ENCODE data around the gene DOCK8. TPM values are rescaled to one million over a fixed set of nuclear protein-coding genes. Genes with fewer than 3 reads are reported as not detected.

The DOCK8 gene
- total RNA-seq, 2 donors from 2014 or later: 5.9 to 10.9 TPM

- DNase-seq (no peak), ATAC-seq (no peak)
- H3K9me3 ChIP-seq: no peaks in the 10 kb centered on the region
- peaks cover 0 to 2% of the 10 kb centered on the region in 2 donors for H3K36me3 ChIP-seq (replicated peaks in 1 of 2; ENCODE audit: insufficient read depth in 1 of 2, low read depth in 2 of 2)
- H3K4me3 ChIP-seq: no peak overlapping the region
- no peak for TF ChIP-seq POLR2A (IDR thresholded peaks at IDR 0.05)
- TF ChIP-seq CTCF (IDR thresholded peaks at IDR 0.05): no peak
- WGBS, 2 donors: 44 to 100% methylated on average over 2 of the region's 2 CpGs
- no peaks in the 10 kb centered on the region for H3K27me3 ChIP-seq
- no peak overlapping the region for H3K27ac ChIP-seq
- intact Hi-C loops (cut with DNase I): no loop called here
- H3K4me1 ChIP-seq: no peaks in the 10 kb centered on the region
These were observed 235.4 kb downstream of the DOCK8 start for GRCh38 chr9:450057-450456.

- TF ChIP-seq CTCF (IDR thresholded peaks at IDR 0.05) (no peak), POLR2A (IDR thresholded peaks at IDR 0.05) (no peak)
- no peak for DNase-seq
- no peak overlapping the region for H3K4me3 ChIP-seq
- no peaks in the 10 kb centered on the region for H3K9me3 ChIP-seq
- peaks cover 0 to 2% of the 10 kb centered on the region in 2 donors for H3K36me3 ChIP-seq (replicated peaks in 1 of 2; ENCODE audit: insufficient read depth in 1 of 2, low read depth in 2 of 2)
- no peaks in the 10 kb centered on the region for H3K27me3 ChIP-seq
- intact Hi-C loops (cut with DNase I): no loop called here
- no peak overlapping the region for H3K27ac ChIP-seq
- H3K4me1 ChIP-seq: no peaks in the 10 kb centered on the region
- no peak for ATAC-seq
- WGBS, 2 donors: 81 to 83% methylated on average over 4 of the region's 4 CpGs
These were observed 235.9 kb downstream of the DOCK8 start for GRCh38 chr9:450561-450960.

- TF ChIP-seq CTCF (IDR thresholded peaks at IDR 0.05) (no peak), POLR2A (IDR thresholded peaks at IDR 0.05) (no peak)
- H3K4me3 ChIP-seq: no peak overlapping the region
- intact Hi-C loops (cut with DNase I): no loop called here
- H3K27ac ChIP-seq: no peak overlapping the region
- peaks cover 9% of the 10 kb centered on the region for H3K4me1 ChIP-seq
- WGBS, 2 donors: 94 to 96% methylated on average over 3 of the region's 3 CpGs
- H3K36me3 ChIP-seq (replicated peaks in 1 of 2; ENCODE audit: insufficient read depth in 1 of 2, low read depth in 2 of 2): peaks cover 0 to 2% of the 10 kb centered on the region in 2 donors
- no peak for DNase-seq
- no peak for ATAC-seq
- H3K9me3 ChIP-seq: no peaks in the 10 kb centered on the region
- H3K27me3 ChIP-seq: no peaks in the 10 kb centered on the region
These were observed 239.2 kb downstream of the DOCK8 start for GRCh38 chr9:453832-454231.

- peak overlapping the region in 2 of 4 donors; percentile 25 to 51 for H3K27ac ChIP-seq
- peak; percentile 38 to 64 (median 60) for DNase-seq
- intact Hi-C loops (cut with DNase I): no loop called here
These were observed 241.7 kb downstream of the DOCK8 start for GRCh38 chr9:456365-456764.

More at GRCh38 chr9:456365-456764, 241.7 kb downstream of the DOCK8 start:
- H3K4me3 ChIP-seq: no peak overlapping the region
- 58 to 64% methylated on average over 6 of the region's 6 CpGs for WGBS, 2 donors
- H3K36me3 ChIP-seq (replicated peaks in 1 of 2; ENCODE audit: insufficient read depth in 1 of 2, low read depth in 2 of 2): no peaks in the 10 kb centered on the region
- TF ChIP-seq POLR2A (IDR thresholded peaks at IDR 0.05) (no peak), CTCF (IDR thresholded peaks at IDR 0.05) (no peak)
- H3K27me3 ChIP-seq: no peaks in the 10 kb centered on the region
- H3K9me3 ChIP-seq: no peaks in the 10 kb centered on the region
- H3K4me1 ChIP-seq: peaks cover 9% of the 10 kb centered on the region
- ATAC-seq: peak; percentile 77
